Pancreas (tissue), 10 donors: ENCODE measurements around the gene REL. TPM values are rescaled to one million over a fixed set of nuclear protein-coding genes. Genes with fewer than 3 reads are reported as not detected.
A peak's percentile ranks its signal among the peaks of the same experiment; 100 is the strongest.
"Not testable (repeated sequence)": the region's sequence is repeated elsewhere in the genome, so short reads cannot be mapped to it uniquely, and the experiment has no call there.

ENCODE experiments used
- ATAC-seq, 4 donors: fragments of 200-7000 bp; cut with Tn5 transposase; one replicate each; pipeline versions ENCODE4 v1.8.0 to v1.9.1; 2020; ENCODE audit warnings: mild to moderate bottlenecking in 4 of 4, moderate library complexity in 4 of 4
- DNase-seq, 6 donors: peaks; one replicate each; pipeline ENCODE4 v3.0.0-alpha.2; 2020
- FAIRE-seq: peaks from 2 replicates; lab custom pipeline; 2012; peaks lifted over from hg19 to GRCh38; lab: Jason Lieb, UNC
- H3K27ac ChIP-seq, 4 donors: fragments of 200-600 bp; sonication (generic); 1 replicate in 3 of 4; 2 replicates in 1 of 4; pipeline versions ENCODE4 v1.5.0 to v1.8.0; 2020
- H3K27me3 ChIP-seq, 4 donors: fragments of 200-600 bp; one replicate each; pipeline ENCODE4 v1.8.0; 2021
- H3K36me3 ChIP-seq, 3 donors: fragments of 200-600 bp; sonication (generic) in 1 of 3; one replicate each; pipeline versions ENCODE4 v1.5.0 to v1.8.0; 2020 to 2021
- H3K4me1 ChIP-seq, 3 donors: fragments of 200-600 bp; one replicate each; pipeline ENCODE4 v1.8.0; 2021
- H3K4me3 ChIP-seq, 4 donors: fragments of 200-600 bp; sonication (generic) in 2 of 4; one replicate each; pipeline versions ENCODE4 v1.5.0 to v1.8.0; 2020 to 2021
- H3K9me3 ChIP-seq, 4 donors: fragments of 200-600 bp; one replicate each; pipeline ENCODE4 v1.8.0; 2021
- WGBS, 2 donors: extraction: QIAGEN DNeasy Blood & Tissue Kit; methylation state at CpG; one replicate each; pipeline ENCODE4 v1.1.7; 2013; 5-methylcytosine and 5-hydroxymethylcytosine counted together
- intact Hi-C, 3 donors: fragments of 100-400 bp; cut with DNase I; formaldehyde crosslinking; loops; one replicate each; pipeline versions ENCODE4 v1.11.1 to v1.14.2; 2022
- polyA plus RNA-seq, 2 donors: library from polyadenylated mRNA; stranded (reverse); fragments of 200-250 nt; gene quantifications; one replicate each; pipeline ENCODE4 v1.2.3, GENCODE V29; 2013
- total RNA-seq, 6 donors: library from RNA; stranded (reverse); fragmentation: NEBNext Ultra II Directional in 4 of 6; extraction: Animal tissue kit (Norgen Biotek cat#: 25700) in 4 of 6; gene quantifications; one replicate each; pipeline versions ENCODE4 v1.2.1 to v1.2.4, GENCODE V29; 2021 to 2023
- TF ChIP-seq, protein P1 (sequence below), 4 donors: fragments of 200-600 bp; sonication (generic) in 3 of 4; IDR thresholded peaks; one replicate each; pipeline versions ENCODE4 v1.5.0 to v1.8.0; 2021; ENCODE audit warnings: antibody characterized with exemption in 4 of 4
- donor health status: healthy with polysubstance abuse.
- donor health status: DM: no; HTN: no; CAD: no; lungs with moderate emphysema.
- donor health status: DM: no; HTN: no; CAD: no.
- donor health status: control.
- donor health status: control.
- donor health status: Bipolar disorder and iron deficiency.
- donor health status: DM: yes; HTN: yes; CAD: no.
- donor health status: DM: no; HTN: no; CAD: no.
- donor health status: DM: no; HTN: no; CAD: no.
- donor health status: DM: yes; HTN: yes; CAD: no.

The REL gene
- total and polyA plus RNA-seq, 8 donors = 1.5 to 11.9 (median 7.0) TPM

- intact Hi-C loops = no loop called here
- H3K36me3 ChIP-seq = no peaks in the 10 kb centered on the region
- FAIRE-seq = no peak
- TF ChIP-seq, protein P1, sequence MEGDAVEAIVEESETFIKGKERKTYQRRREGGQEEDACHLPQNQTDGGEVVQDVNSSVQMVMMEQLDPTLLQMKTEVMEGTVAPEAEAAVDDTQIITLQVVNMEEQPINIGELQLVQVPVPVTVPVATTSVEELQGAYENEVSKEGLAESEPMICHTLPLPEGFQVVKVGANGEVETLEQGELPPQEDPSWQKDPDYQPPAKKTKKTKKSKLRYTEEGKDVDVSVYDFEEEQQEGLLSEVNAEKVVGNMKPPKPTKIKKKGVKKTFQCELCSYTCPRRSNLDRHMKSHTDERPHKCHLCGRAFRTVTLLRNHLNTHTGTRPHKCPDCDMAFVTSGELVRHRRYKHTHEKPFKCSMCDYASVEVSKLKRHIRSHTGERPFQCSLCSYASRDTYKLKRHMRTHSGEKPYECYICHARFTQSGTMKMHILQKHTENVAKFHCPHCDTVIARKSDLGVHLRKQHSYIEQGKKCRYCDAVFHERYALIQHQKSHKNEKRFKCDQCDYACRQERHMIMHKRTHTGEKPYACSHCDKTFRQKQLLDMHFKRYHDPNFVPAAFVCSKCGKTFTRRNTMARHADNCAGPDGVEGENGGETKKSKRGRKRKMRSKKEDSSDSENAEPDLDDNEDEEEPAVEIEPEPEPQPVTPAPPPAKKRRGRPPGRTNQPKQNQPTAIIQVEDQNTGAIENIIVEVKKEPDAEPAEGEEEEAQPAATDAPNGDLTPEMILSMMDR (IDR thresholded peaks at IDR 0.05) = no peak
- H3K27ac ChIP-seq = peak overlapping the region in 2 of 4 donors; percentile 1 to 99
- no peaks in the 10 kb centered on the region for H3K9me3 ChIP-seq
- no peak for ATAC-seq
- no peaks in the 10 kb centered on the region for H3K27me3 ChIP-seq
- peak overlapping the region in 1 of 4 donors; percentile 0 for H3K4me3 ChIP-seq
- DNase-seq = no peak
- peaks cover 32 to 43% (median 40%) of the 10 kb centered on the region in 3 donors for H3K4me1 ChIP-seq
- 10 to 17% methylated on average over 2 of the region's 2 CpGs for WGBS, 2 donors
Observed at GRCh38 chr2:60885683-60886082, 4.3 kb downstream of the REL start.

DNA sequence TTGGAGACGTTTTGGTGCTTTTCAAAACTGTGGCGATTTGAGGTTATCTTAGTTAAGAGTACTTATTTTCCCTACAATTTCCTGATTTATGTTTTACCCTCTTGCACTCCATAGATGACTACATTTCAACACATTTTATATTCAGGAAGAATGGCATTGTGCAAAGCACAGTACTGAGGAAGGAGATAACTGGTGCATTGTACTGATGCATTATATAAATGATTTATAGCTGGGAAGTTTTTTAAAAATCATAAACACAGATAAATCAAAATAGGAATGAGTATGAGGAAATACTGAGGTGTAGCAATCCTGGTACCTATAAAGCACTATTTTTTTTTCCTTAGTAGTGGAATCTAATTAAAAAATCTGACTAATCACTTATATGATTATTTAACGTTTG lies 5.6 kb downstream of the REL start:
- ATAC-seq (no peak), DNase-seq (no peak), FAIRE-seq (no peak)
- TF ChIP-seq, protein P1 (IDR thresholded peaks at IDR 0.05) = no peak
- peaks cover 32 to 43% (median 40%) of the 10 kb centered on the region in 3 donors for H3K4me1 ChIP-seq
- WGBS, 2 donors = 22 to 30% methylated on average over 3 of the region's 3 CpGs
- no peaks in the 10 kb centered on the region for H3K36me3 ChIP-seq
- H3K27ac ChIP-seq = peak overlapping the region in 2 of 4 donors; percentile 4 to 6
- no peak overlapping the region for H3K4me3 ChIP-seq
- intact Hi-C loops = no loop called here
- H3K27me3 ChIP-seq = no peaks in the 10 kb centered on the region
- no peaks in the 10 kb centered on the region for H3K9me3 ChIP-seq

DNA sequence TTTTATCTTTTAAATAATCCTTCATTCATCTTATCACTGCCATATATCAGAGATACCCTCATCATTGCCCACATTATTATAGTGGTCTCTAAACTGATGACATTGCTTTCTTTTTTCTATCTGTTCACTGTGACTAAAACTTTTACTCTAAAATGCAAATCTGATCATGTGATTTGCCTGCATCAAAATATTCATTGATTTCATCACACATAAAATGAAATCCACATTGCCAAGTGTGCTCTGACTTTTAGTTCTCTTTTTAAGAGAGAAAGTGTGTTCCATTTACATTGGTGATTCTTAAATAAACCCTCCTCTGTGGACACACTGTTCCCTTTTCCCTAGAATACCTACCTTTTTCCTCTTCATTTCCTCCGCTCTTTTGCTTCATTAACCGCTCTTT lies 7.5 kb downstream of the REL start:
- Histone ChIP-seq H3K27ac (no peak overlapping the region), H3K36me3 (peaks cover 0 to 4% (median 0%) of the 10 kb centered on the region in 3 donors), H3K27me3 (no peaks in the 10 kb centered on the region), H3K9me3 (no peaks in the 10 kb centered on the region), H3K4me1 (peaks cover 32 to 39% (median 36%) of the 10 kb centered on the region in 3 donors), H3K4me3 (no peak overlapping the region)
- 92 to 94% methylated on average over 2 of the region's 2 CpGs for WGBS, 2 donors
- TF ChIP-seq, protein P1 (IDR thresholded peaks at IDR 0.05) = no peak
- DNase-seq (no peak), ATAC-seq (no peak), FAIRE-seq (no peak)
- intact Hi-C loops = no loop called here

- DNase-seq, intact Hi-C loops: not testable (repeated sequence)
Observed at GRCh38 chr2:60889581-60890392, 8.4 kb downstream of the REL start.

GRCh38 chr2:60890393-60890707 lies 9.0 kb downstream of the REL start:
- WGBS, 2 donors = 96 to 97% methylated on average over 1 of the region's 1 CpG
- Histone ChIP-seq H3K9me3 (no peaks in the 10 kb centered on the region), H3K4me1 (peaks cover 20 to 28% (median 22%) of the 10 kb centered on the region in 3 donors), H3K27ac (no peak overlapping the region), H3K27me3 (no peaks in the 10 kb centered on the region), H3K4me3 (no peak overlapping the region), H3K36me3 (peaks cover 0 to 18% (median 0%) of the 10 kb centered on the region in 3 donors)
- TF ChIP-seq, protein P1 (IDR thresholded peaks at IDR 0.05) = no peak
- intact Hi-C loops = no loop called here
- no peak for DNase-seq
- no peak for ATAC-seq
- FAIRE-seq = no peak

More at GRCh38 chr2:60889581-60890392, 8.4 kb downstream of the REL start:
- H3K27ac ChIP-seq, H3K4me3 ChIP-seq, H3K27me3 ChIP-seq, H3K9me3 ChIP-seq, FAIRE-seq, ATAC-seq: not testable (repeated sequence)
- WGBS, 2 donors = 97 to 98% methylated on average over 7 of the region's 7 CpGs
- Histone ChIP-seq H3K36me3 (peaks cover 0 to 13% (median 0%) of the 10 kb centered on the region in 3 donors), H3K4me1 (peaks cover 24 to 33% (median 28%) of the 10 kb centered on the region in 3 donors)
